ENCODE results near the gene SQSTM1. TPM values are rescaled to one million over a fixed set of nuclear protein-coding genes. Genes with fewer than 3 reads are reported as not detected.

The SQSTM1 gene
- total and polyA plus RNA-seq, 4 donors: 298 to 568 (median 372) TPM

GRCh38 chr5:179874136-179874535 lies 53.4 kb downstream of the SQSTM1 start:
- whole genome bisulfite sequencing, 2 donors: 98 to 100% methylated on average over 3 of the region's 3 CpGs
- peaks cover 0 to 4% (median 0%) of the 10 kb centered on the region in 5 donors for H3K4me1 ChIP-seq (ENCODE audit: control insufficient read depth in 5 of 5, insufficient read depth in 5 of 5, low read length in 5 of 5)
- ATAC-seq (ENCODE audit: insufficient read depth, low FRiP score) (no peak), DNase-seq (no peak)
- no peaks in the 10 kb centered on the region for H3K27me3 ChIP-seq (ENCODE audit: control insufficient read depth in 3 of 3, insufficient read depth in 3 of 3, low read length in 2 of 3)
- H3K36me3 ChIP-seq (ENCODE audit: control insufficient read depth in 4 of 4, insufficient read depth in 4 of 4, low read length in 4 of 4): peaks cover 8 to 76% (median 26%) of the 10 kb centered on the region in 4 donors
- no peak overlapping the region for H3K27ac ChIP-seq (ENCODE audit: low read depth in 1 of 2, low read length in 1 of 2)
- H3K4me3 ChIP-seq: no peak overlapping the region
- no peak for TF ChIP-seq CTCF (IDR thresholded peaks at IDR 0.05; ENCODE audit: control extremely low read depth, extremely low read depth)
- H3K9me3 ChIP-seq (ENCODE audit: control insufficient read depth in 4 of 4, insufficient read depth in 3 of 4, low read length in 3 of 4): no peaks in the 10 kb centered on the region
- no peak overlapping the region for H3K9ac ChIP-seq (ENCODE audit: insufficient read depth in 1 of 2, low read length in 2 of 2)

- no peak for DNase-seq
- WGBS, 2 donors: 98% methylated on average over 28 of the region's 28 CpGs
- no peak overlapping the region for H3K9ac ChIP-seq (ENCODE audit: insufficient read depth in 1 of 2, low read length in 2 of 2)
- no peaks in the 10 kb centered on the region for H3K9me3 ChIP-seq (ENCODE audit: control insufficient read depth in 4 of 4, insufficient read depth in 3 of 4, low read length in 3 of 4)
- peaks cover 0 to 4% (median 0%) of the 10 kb centered on the region in 5 donors for H3K4me1 ChIP-seq (ENCODE audit: control insufficient read depth in 5 of 5, insufficient read depth in 5 of 5, low read length in 5 of 5)
- ATAC-seq (ENCODE audit: insufficient read depth, low FRiP score): no peak
- H3K27me3 ChIP-seq (ENCODE audit: control insufficient read depth in 3 of 3, insufficient read depth in 3 of 3, low read length in 2 of 3): no peaks in the 10 kb centered on the region
- no peak overlapping the region for H3K27ac ChIP-seq (ENCODE audit: low read depth in 1 of 2, low read length in 1 of 2)
- no peak overlapping the region for H3K4me3 ChIP-seq
- peaks cover 12 to 77% (median 26%) of the 10 kb centered on the region in 4 donors for H3K36me3 ChIP-seq (ENCODE audit: control insufficient read depth in 4 of 4, insufficient read depth in 4 of 4, low read length in 4 of 4)
- no peak for TF ChIP-seq CTCF (IDR thresholded peaks at IDR 0.05; ENCODE audit: control extremely low read depth, extremely low read depth)
These were observed 54.0 kb downstream of the SQSTM1 start for GRCh38 chr5:179874536-179875292.

- no peak overlapping the region for H3K4me3 ChIP-seq
- 95% methylated on average over 16 of the region's 16 CpGs for WGBS, 2 donors
- H3K36me3 ChIP-seq (ENCODE audit: control insufficient read depth in 4 of 4, insufficient read depth in 4 of 4, low read length in 4 of 4): peaks cover 12 to 73% (median 26%) of the 10 kb centered on the region in 4 donors
- ATAC-seq (ENCODE audit: insufficient read depth, low FRiP score) (no peak), DNase-seq (no peak)
- no peak overlapping the region for H3K9ac ChIP-seq (ENCODE audit: insufficient read depth in 1 of 2, low read length in 2 of 2)
- TF ChIP-seq CTCF (IDR thresholded peaks at IDR 0.05; ENCODE audit: control extremely low read depth, extremely low read depth): no peak
- H3K27me3 ChIP-seq (ENCODE audit: control insufficient read depth in 3 of 3, insufficient read depth in 3 of 3, low read length in 2 of 3): no peaks in the 10 kb centered on the region
- H3K9me3 ChIP-seq (ENCODE audit: control insufficient read depth in 4 of 4, insufficient read depth in 3 of 4, low read length in 3 of 4): no peaks in the 10 kb centered on the region
- no peaks in the 10 kb centered on the region for H3K4me1 ChIP-seq (ENCODE audit: control insufficient read depth in 5 of 5, insufficient read depth in 5 of 5, low read length in 5 of 5)
- H3K27ac ChIP-seq (ENCODE audit: low read depth in 1 of 2, low read length in 1 of 2): no peak overlapping the region
These were observed 55.3 kb downstream of the SQSTM1 start for GRCh38 chr5:179875741-179876609.
